Lower leg skin (tissue), 3 donors: ENCODE measurements around the gene FGF6.

Source experiments
- CTCF ChIP-seq, 3 donors: fragments of 450-650 bp; IDR thresholded peaks; one replicate each; pipeline ENCODE4 v1.5.1; 2016; ENCODE audit warnings: antibody characterized with exemption in 3 of 3, mild to moderate bottlenecking in 3 of 3, moderate library complexity in 2 of 3
- POLR2A ChIP-seq, 2 donors: fragments of 450-650 bp; IDR thresholded peaks; one replicate each; pipeline ENCODE4 v1.6.1; 2016 to 2017; ENCODE audit warnings: antibody characterized with exemption in 2 of 2, mild to moderate bottlenecking in 1 of 2, moderate library complexity in 1 of 2

- TF ChIP-seq CTCF (IDR thresholded peaks at IDR 0.05) (no peak), POLR2A (IDR thresholded peaks at IDR 0.05) (no peak)
These were observed 52.4 kb downstream of the FGF6 start for GRCh38 chr12:4393211-4393610.
